Neural progenitor cell (in vitro differentiated cells): ENCODE results near the gene OR6B1. TPM values are rescaled to one million over a fixed set of nuclear protein-coding genes. Genes with fewer than 3 reads are reported as not detected.

ENCODE experiments used
- DNase-seq: peaks from one replicate; pipeline ENCODE4 v3.0.0-alpha.2; 2016; ENCODE audit warnings: low spot score
- H2AFZ ChIP-seq: fragments of 200-600 bp; sonication (generic); replicated peaks from 2 replicates; pipeline ENCODE4 v1.6.1; 2016; ENCODE audit warnings: antibody characterized with exemption
- H3F3A ChIP-seq: fragments of 200-600 bp; sonication (generic); 2 replicates; pipeline ENCODE4 v1.6.1; 2016; ENCODE audit warnings: antibody characterized with exemption, low read depth
- H3K27ac ChIP-seq: fragments of 200-600 bp; sonication (generic); 2 replicates; pipeline ENCODE4 v1.5.1; 2016; ENCODE audit warnings: mild to moderate bottlenecking
- H3K27me3 ChIP-seq: fragments of 200-600 bp; sonication (generic); 2 replicates; pipeline ENCODE4 v1.6.1; 2016; ENCODE audit warnings: mild to moderate bottlenecking, moderate library complexity
- H3K36me3 ChIP-seq: fragments of 200-600 bp; sonication (generic); 2 replicates; pipeline ENCODE4 v1.5.1; 2016
- H3K4me1 ChIP-seq: fragments of 200-600 bp; sonication (generic); 2 replicates; pipeline ENCODE4 v1.6.1; 2016; ENCODE audit warnings: mixed run types
- H3K4me2 ChIP-seq: fragments of 200-600 bp; sonication (generic); 2 replicates; pipeline ENCODE4 v1.6.1; 2016
- H3K4me3 ChIP-seq: fragments of 200-600 bp; sonication (generic); 2 replicates; pipeline ENCODE4 v1.5.1; 2016
- H3K79me2 ChIP-seq: fragments of 200-600 bp; sonication (generic); 2 replicates; pipeline ENCODE4 v1.6.1; 2016; ENCODE audit warnings: low read depth
- H3K9ac ChIP-seq: fragments of 200-600 bp; sonication (generic); 2 replicates; pipeline ENCODE4 v1.6.1; 2016
- H3K9me3 ChIP-seq: fragments of 200-600 bp; sonication (generic); 2 replicates; pipeline ENCODE4 v1.5.1; 2016; ENCODE audit warnings: low read depth
- H4K20me1 ChIP-seq: fragments of 200-600 bp; sonication (generic); 2 replicates; pipeline ENCODE4 v1.6.1; 2016; ENCODE audit warnings: low read depth
- H3K27ac Mint-ChIP-seq: 3 replicates; pipeline ENCODE4 v1.8.0; 2021; ENCODE audit warnings: mixed read lengths
- H3K27me3 Mint-ChIP-seq: 2 replicates; pipeline ENCODE4 v1.8.0; 2022; ENCODE audit warnings: low read depth, mild to moderate bottlenecking, inconsistent platforms, moderate library complexity, mixed read lengths; ENCODE audit not compliant: insufficient read depth
- H3K36me3 Mint-ChIP-seq: 3 replicates; pipeline ENCODE4 v1.8.0; 2021; ENCODE audit warnings: mixed read lengths
- H3K4me1 Mint-ChIP-seq: 3 replicates; pipeline ENCODE4 v1.8.0; 2021; ENCODE audit warnings: mixed read lengths
- H3K4me3 Mint-ChIP-seq: 3 replicates; pipeline ENCODE4 v1.8.0; 2021; ENCODE audit warnings: mild to moderate bottlenecking, moderate library complexity, mixed read lengths
- H3K9me3 Mint-ChIP-seq: 3 replicates; pipeline ENCODE4 v1.8.0; 2020; ENCODE audit warnings: mixed read lengths
- CTCF ChIP-seq: fragments of 200-600 bp; sonication (generic); IDR thresholded peaks from 2 replicates; pipeline ENCODE4 v1.5.1; 2017; ENCODE audit warnings: antibody characterized with exemption, mild to moderate bottlenecking
- EZH2 ChIP-seq: fragments of 200-600 bp; sonication (generic); IDR thresholded peaks from 2 replicates; pipeline ENCODE4 v1.6.1; 2017; ENCODE audit warnings: antibody characterized with exemption, mild to moderate bottlenecking, moderate library complexity
- EZH2phosphoT487 ChIP-seq: fragments of 200-600 bp; sonication (generic); IDR thresholded peaks from 2 replicates; pipeline ENCODE4 v1.6.1; 2017; ENCODE audit warnings: antibody characterized with exemption
- total RNA-seq: library from RNA; depleted of rRNA; stranded (reverse); fragments of >200 nt; gene quantifications from 2 replicates; pipeline ENCODE4 v1.2.3, GENCODE V29; 2015; ENCODE audit warnings: low replicate concordance

The OR6B1 gene
- total RNA-seq, 1 donor from 2014 or later, result not detected

GRCh38 chr7:144028547-144028946 lies 28.4 kb downstream of the OR6B1 start:
- no peak overlapping the region for H3K9ac ChIP-seq
- no peaks in the 10 kb centered on the region for H3K79me2 ChIP-seq
- no peaks in the 10 kb centered on the region for H3K4me1 Mint-ChIP-seq
- no peaks in the 10 kb centered on the region for H3K9me3 ChIP-seq
- H3K27ac Mint-ChIP-seq, result no peak overlapping the region
- H3K36me3 ChIP-seq, result no peaks in the 10 kb centered on the region
- H3K27ac ChIP-seq, result no peak overlapping the region
- TF ChIP-seq CTCF (no peak), EZH2phosphoT487 (no peak), EZH2 (no peak)
- H4K20me1 ChIP-seq, result no peaks in the 10 kb centered on the region
- DNase-seq, result no peak
- no peaks in the 10 kb centered on the region for H3K9me3 Mint-ChIP-seq
- no peak overlapping the region for H3K4me3 ChIP-seq
- H2AFZ ChIP-seq, result no peak overlapping the region
- no peaks in the 10 kb centered on the region for H3K4me1 ChIP-seq
- no peaks in the 10 kb centered on the region for H3K27me3 ChIP-seq
- no peak overlapping the region for H3K4me2 ChIP-seq
- H3K27me3 Mint-ChIP-seq, result no peaks in the 10 kb centered on the region
- no peaks in the 10 kb centered on the region for H3K36me3 Mint-ChIP-seq
- H3F3A ChIP-seq, result no peaks in the 10 kb centered on the region
- H3K4me3 Mint-ChIP-seq, result no peak overlapping the region

GRCh38 chr7:144032516-144032915 lies 32.4 kb downstream of the OR6B1 start:
- H3K27ac Mint-ChIP-seq, result no peak overlapping the region
- Histone ChIP-seq H3K4me1 (no peaks in the 10 kb centered on the region), H2AFZ (no peak overlapping the region)

GRCh38 chr7:144032985-144033709 lies 33.0 kb downstream of the OR6B1 start:
- Histone ChIP-seq H2AFZ (no peak overlapping the region), H3K27me3 (no peaks in the 10 kb centered on the region), H3F3A (no peaks in the 10 kb centered on the region), H3K4me1 (no peaks in the 10 kb centered on the region), H3K9me3 (no peaks in the 10 kb centered on the region), H3K4me2 (no peak overlapping the region), H4K20me1 (no peaks in the 10 kb centered on the region), H3K27ac (no peak overlapping the region), H3K79me2 (no peaks in the 10 kb centered on the region), H3K36me3 (no peaks in the 10 kb centered on the region), H3K4me3 (no peak overlapping the region), H3K9ac (no peak overlapping the region)
- Mint-ChIP-seq H3K27me3 (no peaks in the 10 kb centered on the region), H3K36me3 (no peaks in the 10 kb centered on the region), H3K27ac (no peak overlapping the region), H3K9me3 (no peaks in the 10 kb centered on the region), H3K4me3 (no peak overlapping the region), H3K4me1 (peaks cover 7% of the 10 kb centered on the region)
- TF ChIP-seq EZH2 (no peak), EZH2phosphoT487 (no peak), CTCF (no peak)
- DNase-seq, result no peak

More at GRCh38 chr7:144032516-144032915, 32.4 kb downstream of the OR6B1 start:
- H3K4me3 ChIP-seq, result no peak overlapping the region
- no peaks in the 10 kb centered on the region for H3K9me3 ChIP-seq
- no peaks in the 10 kb centered on the region for H3K36me3 ChIP-seq
- no peaks in the 10 kb centered on the region for H4K20me1 ChIP-seq
- TF ChIP-seq EZH2 (no peak), CTCF (no peak), EZH2phosphoT487 (no peak)
- no peaks in the 10 kb centered on the region for H3K79me2 ChIP-seq
- no peak for DNase-seq
- Mint-ChIP-seq H3K27me3 (no peaks in the 10 kb centered on the region), H3K36me3 (no peaks in the 10 kb centered on the region), H3K4me3 (no peak overlapping the region), H3K9me3 (no peaks in the 10 kb centered on the region), H3K4me1 (peaks cover 2% of the 10 kb centered on the region)
- no peaks in the 10 kb centered on the region for H3F3A ChIP-seq
- H3K4me2 ChIP-seq, result no peak overlapping the region
- no peak overlapping the region for H3K27ac ChIP-seq
- no peaks in the 10 kb centered on the region for H3K27me3 ChIP-seq
- H3K9ac ChIP-seq, result no peak overlapping the region
